Kidney (tissue), 14 donors: ENCODE measurements around the gene HAGH. TPM values are rescaled to one million over a fixed set of nuclear protein-coding genes. Genes with fewer than 3 reads are reported as not detected.
A peak's percentile ranks its signal among the peaks of the same experiment; 100 is the strongest.

Experiments used
- DNase-seq, 5 donors: peaks; one replicate each; pipeline ENCODE4 v3.0.0-alpha.2; 2013 to 2020
- FAIRE-seq: peaks from 2 replicates; lab custom pipeline; 2012; peaks lifted over from hg19 to GRCh38; lab: Jason Lieb, UNC
- H3K27ac ChIP-seq, 2 donors: one replicate each; pipeline ENCODE4 v1.7.0; 2013; ENCODE audit warnings: low read depth in 2 of 2, low read length in 2 of 2, inconsistent platforms in 1 of 2
- H3K27me3 ChIP-seq: one replicate; pipeline ENCODE4 v1.7.1; 2013; ENCODE audit warnings: low read length, inconsistent platforms; ENCODE audit not compliant: control insufficient read depth, insufficient read depth
- H3K36me3 ChIP-seq, 3 donors: one replicate each; pipeline versions ENCODE4 v1.7.0 to v1.7.1; 2013; ENCODE audit warnings: low read length in 3 of 3, control low read depth in 1 of 3, inconsistent platforms in 1 of 3; ENCODE audit not compliant: insufficient read depth in 3 of 3, control insufficient read depth in 2 of 3
- H3K4me1 ChIP-seq, 3 donors: one replicate each; pipeline versions ENCODE4 v1.7.0 to v1.7.1; 2013; ENCODE audit warnings: low read length in 3 of 3, inconsistent platforms in 1 of 3, low read depth in 1 of 3; ENCODE audit not compliant: control insufficient read depth in 2 of 3, insufficient read depth in 2 of 3
- H3K4me3 ChIP-seq, 3 donors: one replicate each; pipeline versions ENCODE4 v1.7.0 to v1.8.1; 2013; ENCODE audit warnings: low read length in 3 of 3, control low read depth in 1 of 3, inconsistent platforms in 1 of 3
- H3K9ac ChIP-seq, 3 donors: one replicate each; pipeline versions ENCODE4 v1.7.0 to v1.7.1; 2013; ENCODE audit warnings: low read length in 3 of 3, control low read depth in 1 of 3, inconsistent platforms in 1 of 3
- H3K9me3 ChIP-seq, 3 donors: one replicate each; pipeline versions ENCODE4 v1.7.0 to v1.7.1; 2013; ENCODE audit warnings: low read length in 3 of 3, control low read depth in 1 of 3, inconsistent platforms in 1 of 3; ENCODE audit not compliant: control insufficient read depth in 2 of 3, insufficient read depth in 1 of 3
- intact Hi-C: fragments of 100-400 bp; cut with DNase I; formaldehyde crosslinking; loops from one replicate; pipeline ENCODE4 v1.11.1; 2022
- polyA plus RNA-seq: library from polyadenylated mRNA; stranded (reverse); fragments of 350-450 nt; fragmentation: Illumina TruSeq; extraction: RNeasy Lipid Tissue Mini Kit (QIAGEN cat#74804); gene quantifications from one replicate; pipeline ENCODE4 v1.2.3, GENCODE V29; 2014; ENCODE audit warnings: low read depth, low replicate concordance; ENCODE audit not compliant: insufficient read depth
- total RNA-seq: library from RNA; stranded (reverse); fragmentation: NEBNext Ultra II Directional; extraction: Animal tissue kit (Norgen Biotek cat#: 25700); gene quantifications from one replicate; pipeline ENCODE4 v1.2.1, GENCODE V29; 2021
- TF ChIP-seq, protein P1 (sequence below): IDR thresholded peaks from 3 replicates; pipeline ENCODE4 v1.5.1; 2012; ENCODE audit warnings: mild to moderate bottlenecking, moderate library complexity, borderline replicate concordance; ENCODE audit not compliant: insufficient read depth; ENCODE audit errors: extremely low read depth
- donor health status: control.
- donor health status: control.
- donor health status: control.
- donor health status: control.
- donor health status: control.
- donor health status: DM: yes; HTN: yes; CAD: no.
- donor health status: Normal renal cell carcinoma (clear cell type).

The HAGH gene
- total and polyA plus RNA-seq, 2 donors from 2014 or later, result 48.1 to 258 TPM

- no peak overlapping the region for H3K4me3 ChIP-seq
- H3K27me3 ChIP-seq, result no peaks in the 10 kb centered on the region
- H3K9ac ChIP-seq, result no peak overlapping the region
- peak in 1 of 5 donors; percentile 40 for DNase-seq
- TF ChIP-seq, protein P1, sequence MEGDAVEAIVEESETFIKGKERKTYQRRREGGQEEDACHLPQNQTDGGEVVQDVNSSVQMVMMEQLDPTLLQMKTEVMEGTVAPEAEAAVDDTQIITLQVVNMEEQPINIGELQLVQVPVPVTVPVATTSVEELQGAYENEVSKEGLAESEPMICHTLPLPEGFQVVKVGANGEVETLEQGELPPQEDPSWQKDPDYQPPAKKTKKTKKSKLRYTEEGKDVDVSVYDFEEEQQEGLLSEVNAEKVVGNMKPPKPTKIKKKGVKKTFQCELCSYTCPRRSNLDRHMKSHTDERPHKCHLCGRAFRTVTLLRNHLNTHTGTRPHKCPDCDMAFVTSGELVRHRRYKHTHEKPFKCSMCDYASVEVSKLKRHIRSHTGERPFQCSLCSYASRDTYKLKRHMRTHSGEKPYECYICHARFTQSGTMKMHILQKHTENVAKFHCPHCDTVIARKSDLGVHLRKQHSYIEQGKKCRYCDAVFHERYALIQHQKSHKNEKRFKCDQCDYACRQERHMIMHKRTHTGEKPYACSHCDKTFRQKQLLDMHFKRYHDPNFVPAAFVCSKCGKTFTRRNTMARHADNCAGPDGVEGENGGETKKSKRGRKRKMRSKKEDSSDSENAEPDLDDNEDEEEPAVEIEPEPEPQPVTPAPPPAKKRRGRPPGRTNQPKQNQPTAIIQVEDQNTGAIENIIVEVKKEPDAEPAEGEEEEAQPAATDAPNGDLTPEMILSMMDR, result no peak
- peaks cover 0 to 11% (median 0%) of the 10 kb centered on the region in 3 donors for H3K4me1 ChIP-seq
- no peaks in the 10 kb centered on the region for H3K9me3 ChIP-seq
- no peak overlapping the region for H3K27ac ChIP-seq
- intact Hi-C loops, result no loop called here
- H3K36me3 ChIP-seq, result peaks cover 0 to 14% (median 7%) of the 10 kb centered on the region in 3 donors
- FAIRE-seq, result no peak
Measured at GRCh38 chr16:1767116-1767994, 59.3 kb downstream of the HAGH start.

- FAIRE-seq (no peak), DNase-seq (peak in 1 of 5 donors; percentile 32)
- Histone ChIP-seq H3K4me3 (no peak overlapping the region), H3K9ac (no peak overlapping the region), H3K27me3 (no peaks in the 10 kb centered on the region), H3K4me1 (peaks cover 0 to 4% (median 0%) of the 10 kb centered on the region in 3 donors), H3K36me3 (peaks cover 0 to 14% (median 7%) of the 10 kb centered on the region in 3 donors), H3K9me3 (no peaks in the 10 kb centered on the region), H3K27ac (no peak overlapping the region)
- TF ChIP-seq, protein P1, result no peak
- intact Hi-C loops, result no loop called here
Measured at GRCh38 chr16:1766701-1767100, 59.9 kb downstream of the HAGH start.

GRCh38 chr16:1766231-1766630 is 60.4 kb downstream of the HAGH start:
- peaks cover 0 to 14% (median 7%) of the 10 kb centered on the region in 3 donors for H3K36me3 ChIP-seq
- H3K9me3 ChIP-seq, result no peaks in the 10 kb centered on the region
- H3K9ac ChIP-seq, result no peak overlapping the region
- peaks cover 0 to 4% (median 0%) of the 10 kb centered on the region in 3 donors for H3K4me1 ChIP-seq
- no peak for DNase-seq
- no peaks in the 10 kb centered on the region for H3K27me3 ChIP-seq
- intact Hi-C loops, result no loop called here
- TF ChIP-seq, protein P1, result no peak
- no peak overlapping the region for H3K27ac ChIP-seq
- no peak overlapping the region for H3K4me3 ChIP-seq
- FAIRE-seq, result no peak
